GM21717 (cell line): Measurements from ENCODE around the gene OR2AJ1.
A peak's percentile ranks its signal among the peaks of the same experiment; 100 is the strongest.

Source experiments
- ATAC-seq: cut with Tn5 transposase; IDR thresholded peaks from one replicate; pipeline ENCODE4 v1.9.1; 2021; ENCODE audit warnings: mild to moderate bottlenecking, moderate library complexity; ENCODE audit not compliant: unreplicated experiment

The OR2AJ1 gene, protein sequence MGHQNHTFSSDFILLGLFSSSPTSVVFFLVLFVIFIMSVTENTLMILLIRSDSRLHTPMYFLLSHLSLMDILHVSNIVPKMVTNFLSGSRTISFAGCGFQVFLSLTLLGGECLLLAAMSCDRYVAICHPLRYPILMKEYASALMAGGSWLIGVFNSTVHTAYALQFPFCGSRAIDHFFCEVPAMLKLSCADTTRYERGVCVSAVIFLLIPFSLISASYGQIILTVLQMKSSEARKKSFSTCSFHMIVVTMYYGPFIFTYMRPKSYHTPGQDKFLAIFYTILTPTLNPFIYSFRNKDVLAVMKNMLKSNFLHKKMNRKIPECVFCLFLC

DNA sequence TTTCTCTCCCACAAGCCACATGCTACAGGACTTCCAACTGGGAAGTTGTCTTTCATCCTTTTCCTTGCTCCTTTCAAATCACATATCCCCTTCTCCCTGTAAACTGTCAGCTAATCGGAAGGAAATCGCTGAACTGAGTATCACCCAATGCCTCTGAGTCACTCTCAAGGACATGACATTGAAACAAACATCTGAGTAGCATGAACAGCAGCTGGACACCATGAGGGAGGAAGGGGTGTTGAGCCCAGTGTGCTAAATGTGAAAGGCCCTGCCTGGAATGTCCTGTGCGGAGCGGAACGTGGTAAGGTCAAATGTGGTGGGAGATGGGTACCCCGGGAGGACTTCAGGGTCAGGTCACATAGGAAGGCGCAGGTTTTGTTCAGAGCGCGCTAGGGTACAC lies at the start of gene OR2AJ1:
OR2AJ1 (plus strand) TSS at position 22 of the 400 bp plus-strand sequence. CDS start 8,880 bp downstream, outside the sequence.
- no peak for ATAC-seq

DNA sequence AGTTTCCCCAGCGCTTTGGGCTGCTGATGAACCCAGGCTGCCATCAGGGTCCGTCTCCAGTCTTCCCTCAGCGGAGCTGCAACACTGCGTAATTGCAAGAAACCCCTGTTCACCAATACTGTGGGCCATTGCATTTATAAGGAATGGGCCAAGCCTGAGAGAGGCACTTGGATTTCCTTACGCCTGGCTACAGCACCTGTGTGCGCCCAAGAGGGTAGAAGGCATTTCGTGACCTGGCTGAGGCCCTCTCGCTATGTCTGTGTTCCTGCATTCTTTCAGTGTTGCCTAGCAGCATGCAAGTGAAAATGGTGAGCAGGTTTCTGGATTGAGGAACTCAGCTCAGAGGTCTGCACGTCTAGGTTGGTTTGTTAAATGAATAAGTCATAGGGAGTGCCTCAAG lies 41.3 kb upstream of the OR2AJ1 start:
- ATAC-seq = no peak

DNA sequence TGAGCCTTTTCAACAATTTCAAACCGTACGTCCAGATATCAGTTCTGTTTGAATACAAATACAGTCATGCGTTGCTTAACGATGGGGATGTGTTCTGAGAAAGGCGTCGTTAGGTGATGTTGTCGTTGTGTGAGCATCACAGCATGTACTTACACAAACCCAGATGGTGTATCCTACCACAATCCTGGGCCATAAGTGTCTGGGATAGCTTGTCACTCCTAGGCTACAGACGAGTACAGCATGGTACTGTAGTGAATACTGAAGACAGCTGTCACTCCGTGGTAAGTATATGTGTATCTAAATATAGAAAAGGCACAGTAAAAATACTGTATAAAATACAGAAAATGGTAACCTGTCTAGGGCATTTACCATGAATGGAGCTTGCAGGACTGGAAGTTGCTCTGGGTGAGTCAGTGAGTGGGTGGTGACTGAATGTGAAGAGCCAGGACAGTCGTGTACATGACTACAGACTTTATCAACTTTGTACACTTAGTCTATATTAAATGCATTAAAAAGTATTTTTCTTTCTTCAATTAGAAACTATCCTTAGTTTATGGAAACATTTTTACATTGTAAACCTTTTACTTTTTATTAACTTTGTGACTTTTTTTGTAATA lies 39.8 kb upstream of the OR2AJ1 start:
- ATAC-seq = no peak

DNA sequence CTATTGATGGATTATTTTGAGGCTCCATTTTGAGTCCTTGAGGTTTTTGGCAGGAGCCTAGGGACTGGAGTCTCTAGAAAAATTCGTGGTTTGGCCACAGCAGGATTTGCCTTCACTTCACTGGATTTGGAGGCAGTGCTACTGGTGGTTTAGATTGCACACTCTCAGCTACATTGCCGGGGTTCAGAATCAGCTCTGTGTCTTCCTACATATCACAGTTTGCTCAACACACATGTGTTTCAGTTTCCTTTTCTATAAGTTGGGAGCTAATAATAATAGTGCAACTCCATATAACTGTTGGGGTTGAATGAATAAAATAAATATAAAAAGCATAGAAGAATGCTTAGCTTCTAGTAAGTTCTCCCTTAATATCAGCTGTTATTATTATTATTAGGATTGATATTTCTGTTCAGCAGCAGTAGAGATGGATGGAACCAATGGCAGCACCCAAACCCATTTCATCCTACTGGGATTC lies 29.5 kb upstream of the OR2AJ1 start, which contains the start of gene OR2W3:
OR2W3 (plus strand) TSS at position 425 of the 475 bp plus-strand sequence; CDS start at position 425, 0 bp downstream.
- no peak for ATAC-seq

DNA sequence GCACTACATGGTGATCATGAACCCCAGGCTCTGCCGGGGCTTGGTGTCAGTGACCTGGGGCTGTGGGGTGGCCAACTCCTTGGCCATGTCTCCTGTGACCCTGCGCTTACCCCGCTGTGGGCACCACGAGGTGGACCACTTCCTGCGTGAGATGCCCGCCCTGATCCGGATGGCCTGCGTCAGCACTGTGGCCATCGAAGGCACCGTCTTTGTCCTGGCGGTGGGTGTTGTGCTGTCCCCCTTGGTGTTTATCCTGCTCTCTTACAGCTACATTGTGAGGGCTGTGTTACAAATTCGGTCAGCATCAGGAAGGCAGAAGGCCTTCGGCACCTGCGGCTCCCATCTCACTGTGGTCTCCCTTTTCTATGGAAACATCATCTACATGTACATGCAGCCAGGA lies 28.7 kb upstream of the OR2AJ1 start:
- ATAC-seq = no peak

DNA sequence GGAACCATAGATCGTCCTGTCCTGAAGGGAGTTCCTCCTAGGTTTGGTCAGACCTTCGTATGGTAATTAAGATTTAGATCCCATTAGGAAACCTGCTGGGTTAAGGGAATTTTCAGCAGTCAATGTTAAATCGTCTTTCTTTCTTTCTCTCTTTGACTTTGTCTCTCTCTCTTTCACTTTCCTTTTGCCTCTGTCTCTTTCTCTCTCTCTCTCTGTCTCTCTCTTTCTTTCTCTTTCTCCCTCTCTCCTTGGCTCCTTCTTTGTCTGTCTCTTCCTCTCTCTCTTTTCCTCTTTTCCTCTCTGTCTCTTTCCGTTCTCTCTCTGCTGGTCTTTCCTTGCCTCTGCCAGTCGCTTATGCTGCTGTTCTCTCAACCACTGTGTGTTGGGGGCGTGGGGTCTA lies 20.6 kb upstream of the OR2AJ1 start:
- ATAC-seq = no peak

DNA sequence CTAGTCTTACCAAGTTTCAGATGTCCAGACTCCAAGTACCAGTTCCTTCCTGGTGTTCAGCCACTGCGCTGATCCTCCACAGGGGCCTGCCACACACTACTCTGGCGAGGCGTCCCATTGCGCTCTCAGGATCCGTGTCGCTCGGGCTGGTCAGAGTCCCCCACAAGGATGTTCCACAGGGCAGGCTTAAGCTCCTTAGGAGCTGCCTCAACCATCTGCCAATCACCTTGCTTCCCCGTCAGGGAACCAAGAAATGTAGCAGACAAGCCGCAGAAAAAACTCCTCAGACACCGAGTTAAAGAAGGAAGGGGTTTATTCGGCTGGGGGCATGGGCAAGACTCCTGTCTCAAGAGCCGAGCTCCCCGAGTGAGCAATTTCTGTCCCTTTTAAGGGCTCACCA lies 19.5 kb upstream of the OR2AJ1 start:
- ATAC-seq = no peak

DNA sequence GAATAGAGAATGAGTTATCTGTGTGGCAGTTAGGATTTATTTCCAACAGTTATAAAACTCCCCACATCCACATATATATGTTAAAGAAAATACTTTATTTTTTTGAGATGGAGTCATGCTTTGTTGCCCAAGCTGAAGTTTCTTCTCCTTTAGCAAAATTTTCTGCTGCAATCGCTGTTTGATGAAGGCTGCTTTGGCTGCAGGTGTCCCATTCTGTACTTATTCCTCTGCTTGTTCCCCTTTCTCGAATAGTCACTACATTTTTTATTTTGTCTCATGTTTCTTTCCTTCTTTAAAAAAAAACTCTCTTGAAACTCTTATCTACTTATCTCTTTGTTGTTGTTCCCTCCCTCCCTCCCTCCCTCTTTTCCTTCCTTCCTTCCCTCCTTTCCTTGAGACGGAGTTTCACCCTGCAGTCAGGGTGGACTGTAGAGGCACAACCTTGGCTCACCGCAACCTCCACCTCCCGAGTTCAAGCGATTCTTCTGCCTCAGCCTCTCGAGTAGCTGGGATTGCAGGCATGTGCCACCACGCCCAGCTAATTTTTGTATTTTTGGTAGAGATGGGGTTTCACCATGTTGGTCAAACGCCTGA lies 18.7 kb upstream of the OR2AJ1 start:
- ATAC-seq = no peak

DNA sequence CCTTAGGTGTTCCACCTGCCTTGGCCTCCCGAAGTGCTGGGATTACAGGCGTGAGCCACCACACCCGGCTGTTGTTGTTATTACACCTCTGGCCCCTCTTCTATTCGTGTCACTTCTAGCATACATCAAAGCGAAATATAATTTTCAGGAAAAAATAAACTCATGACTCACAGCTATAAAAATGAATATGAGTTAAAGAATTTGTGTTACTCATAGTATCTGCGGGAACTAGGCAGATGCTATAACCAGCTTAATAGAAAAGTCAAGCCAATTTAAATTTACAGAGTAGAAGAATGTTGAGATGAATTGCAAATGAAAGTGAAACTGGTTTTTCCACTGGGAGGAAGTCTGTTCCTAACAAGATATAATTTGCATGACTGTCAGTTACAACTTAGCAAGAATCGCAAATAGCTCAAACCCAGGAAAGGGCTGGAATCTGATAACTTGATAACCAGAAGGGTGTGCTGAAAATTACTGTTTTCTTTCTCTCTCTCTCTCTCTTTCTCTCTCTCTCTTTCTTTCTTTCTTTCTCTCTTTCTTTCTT lies 18.1 kb upstream of the OR2AJ1 start:
- peak; percentile 64 for ATAC-seq

DNA sequence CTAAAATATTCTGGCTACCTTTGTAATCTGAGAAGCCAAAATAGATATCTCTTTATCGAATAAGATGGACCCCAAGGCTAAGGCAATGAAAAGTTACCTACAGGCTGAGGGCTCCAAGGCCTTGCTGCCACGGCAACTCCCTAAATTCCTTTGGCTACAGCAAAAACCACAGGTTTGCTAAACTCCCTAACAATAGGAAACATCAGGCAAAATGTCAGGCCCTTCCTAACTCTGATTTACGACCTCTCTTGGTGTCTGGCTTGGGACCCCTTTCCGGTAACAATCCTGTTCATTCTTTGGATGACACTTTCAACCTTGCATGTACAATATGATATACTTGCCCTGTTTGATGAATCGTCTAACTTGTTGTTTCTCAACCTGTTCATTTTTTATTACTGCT lies 15.9 kb upstream of the OR2AJ1 start:
- ATAC-seq = no peak

DNA sequence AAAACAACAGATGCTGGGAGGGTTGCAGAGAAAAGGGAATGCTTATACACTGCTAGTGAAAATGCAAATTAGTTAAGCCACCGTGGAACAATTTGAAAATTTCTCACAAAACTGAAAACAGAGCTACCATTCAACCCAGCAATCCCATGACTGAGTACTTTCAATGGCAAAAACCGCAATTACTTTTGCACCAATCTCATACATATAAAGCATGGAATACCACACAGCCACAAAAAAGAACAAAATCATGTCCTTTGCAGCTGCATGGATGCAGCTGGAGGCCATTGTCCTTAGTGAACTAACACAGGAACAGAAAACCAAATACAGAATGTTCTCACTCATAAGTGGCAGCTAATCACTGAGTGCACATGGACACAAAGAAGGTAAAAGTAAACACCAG lies 10.9 kb upstream of the OR2AJ1 start:
- ATAC-seq = no peak

DNA sequence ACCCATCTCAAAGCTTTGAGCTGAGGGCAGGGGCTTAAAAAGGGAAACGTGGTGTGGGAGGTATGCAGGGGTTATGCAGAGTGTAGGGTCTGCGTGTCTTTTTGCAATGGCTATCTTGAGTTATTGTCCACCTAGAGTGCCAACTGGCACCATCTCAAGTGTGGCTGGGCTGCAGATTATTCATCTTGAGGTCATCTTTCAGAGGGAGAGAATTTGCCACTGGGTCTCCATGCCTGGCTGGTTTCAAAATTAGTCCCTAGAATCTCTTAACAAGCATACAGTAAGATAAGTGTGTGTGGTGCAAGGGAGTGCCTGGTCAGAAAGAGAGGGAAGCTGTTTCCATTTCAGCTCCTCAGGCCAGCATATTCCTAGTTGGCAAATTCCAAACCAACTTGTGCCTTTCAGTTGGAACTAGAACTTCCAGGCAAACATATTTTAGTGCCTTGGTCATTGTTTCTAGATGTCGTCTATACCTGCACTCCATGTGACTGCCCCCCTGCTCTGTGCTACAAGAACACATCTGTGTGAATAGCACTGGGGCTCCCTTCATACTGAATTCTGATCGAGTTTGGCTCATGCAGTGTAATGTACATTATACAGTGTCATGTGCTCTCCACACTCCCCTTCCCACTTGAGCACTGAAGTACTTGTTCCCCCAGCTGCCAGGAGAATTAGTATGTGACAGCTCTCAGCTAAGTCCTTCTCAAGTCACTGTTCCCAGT lies 9.6 kb upstream of the OR2AJ1 start:
- no peak for ATAC-seq

DNA sequence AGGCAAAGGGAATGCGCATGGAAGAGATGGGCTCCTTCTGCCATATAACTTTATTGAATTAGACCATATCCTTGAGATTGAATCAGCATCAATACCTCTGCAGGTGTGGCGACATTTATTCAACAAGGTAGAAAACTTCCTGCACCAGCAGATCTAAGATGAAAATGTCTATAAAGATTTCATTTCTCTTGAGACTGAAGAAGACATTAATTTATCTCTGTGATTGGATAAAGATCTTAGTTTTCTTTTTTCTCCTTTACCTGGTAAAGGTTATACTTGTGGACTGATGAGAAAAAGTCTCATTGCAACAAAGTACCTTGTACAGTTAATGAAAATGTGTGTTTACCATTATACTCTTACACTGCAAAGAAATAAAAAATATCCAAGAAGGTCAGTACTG lies 4.7 kb upstream of the OR2AJ1 start, which contains the start of gene OR2T8:
OR2T8 (plus strand) TSS at position 301 of the 400 bp plus-strand sequence. CDS start 766 bp downstream, outside the sequence.
- no peak for ATAC-seq

DNA sequence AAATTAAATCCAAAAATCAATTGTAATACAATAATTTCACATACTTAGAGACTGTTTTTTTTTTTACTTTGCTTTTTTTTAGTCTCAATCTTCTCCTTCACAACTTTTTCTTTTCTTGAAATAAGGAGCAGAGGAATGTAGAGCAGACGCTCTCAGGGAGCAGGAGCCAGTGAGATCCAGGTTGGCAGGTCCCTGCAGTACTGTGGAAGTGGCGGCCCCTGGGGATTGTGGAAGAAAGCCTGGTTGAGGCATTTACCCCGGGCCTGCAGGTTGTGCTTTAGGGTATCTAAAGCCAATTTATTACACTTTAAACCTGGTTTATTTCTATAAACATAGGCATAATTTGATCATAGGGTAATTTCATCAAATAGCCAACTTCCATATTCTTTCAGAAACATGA lies 748 bp upstream of the OR2AJ1 start:
- no peak for ATAC-seq

DNA sequence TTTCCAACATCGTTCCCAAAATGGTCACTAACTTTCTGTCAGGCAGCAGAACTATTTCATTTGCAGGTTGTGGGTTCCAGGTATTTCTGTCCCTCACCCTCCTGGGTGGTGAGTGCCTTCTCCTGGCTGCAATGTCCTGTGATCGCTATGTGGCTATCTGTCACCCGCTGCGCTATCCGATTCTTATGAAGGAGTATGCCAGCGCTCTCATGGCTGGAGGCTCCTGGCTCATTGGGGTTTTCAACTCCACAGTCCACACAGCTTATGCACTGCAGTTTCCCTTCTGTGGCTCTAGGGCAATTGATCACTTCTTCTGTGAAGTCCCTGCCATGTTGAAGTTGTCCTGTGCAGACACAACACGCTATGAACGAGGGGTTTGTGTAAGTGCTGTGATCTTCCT lies 9.3 kb downstream of the OR2AJ1 start:
- ATAC-seq = no peak

DNA sequence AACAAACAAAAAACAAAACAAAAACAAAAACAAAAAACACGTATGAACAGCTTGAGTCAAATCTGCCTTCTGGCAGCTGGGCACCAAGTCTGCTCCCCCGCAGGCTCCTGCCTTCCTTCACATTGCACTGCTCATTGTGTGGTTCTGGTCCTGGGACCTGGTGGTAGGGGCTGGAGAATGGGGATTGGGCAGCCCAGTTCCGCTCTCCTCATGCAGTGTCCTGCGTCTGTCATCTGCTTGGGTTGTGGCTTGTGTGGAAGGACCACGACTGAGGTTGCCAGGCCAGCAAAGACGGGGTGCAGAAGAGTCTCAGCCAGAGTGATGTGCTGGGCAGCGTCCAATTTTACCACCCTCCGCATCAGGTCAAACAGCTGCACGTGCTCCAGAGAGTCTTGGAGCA lies 11.1 kb downstream of the OR2AJ1 start:
- no peak for ATAC-seq

DNA sequence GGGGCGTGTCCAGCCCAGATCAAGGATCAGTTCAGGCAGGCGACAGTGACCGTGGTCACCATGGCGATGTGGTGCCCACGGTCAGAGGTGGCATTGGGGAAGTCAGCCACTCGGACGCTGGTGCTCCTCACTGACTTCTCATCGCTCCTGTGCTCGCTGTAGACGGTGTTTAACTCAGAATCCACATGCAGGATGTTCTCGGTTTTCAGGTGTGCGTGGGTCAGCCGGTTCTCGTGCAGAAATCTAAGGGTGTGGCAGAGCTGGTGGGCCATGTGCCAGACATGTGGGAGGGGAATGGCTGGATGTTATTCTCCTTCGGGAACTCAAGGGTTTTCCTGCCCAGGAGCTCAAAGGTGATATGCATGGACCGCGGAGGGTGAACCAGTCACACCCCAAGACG lies 11.7 kb downstream of the OR2AJ1 start:
- no peak for ATAC-seq

DNA sequence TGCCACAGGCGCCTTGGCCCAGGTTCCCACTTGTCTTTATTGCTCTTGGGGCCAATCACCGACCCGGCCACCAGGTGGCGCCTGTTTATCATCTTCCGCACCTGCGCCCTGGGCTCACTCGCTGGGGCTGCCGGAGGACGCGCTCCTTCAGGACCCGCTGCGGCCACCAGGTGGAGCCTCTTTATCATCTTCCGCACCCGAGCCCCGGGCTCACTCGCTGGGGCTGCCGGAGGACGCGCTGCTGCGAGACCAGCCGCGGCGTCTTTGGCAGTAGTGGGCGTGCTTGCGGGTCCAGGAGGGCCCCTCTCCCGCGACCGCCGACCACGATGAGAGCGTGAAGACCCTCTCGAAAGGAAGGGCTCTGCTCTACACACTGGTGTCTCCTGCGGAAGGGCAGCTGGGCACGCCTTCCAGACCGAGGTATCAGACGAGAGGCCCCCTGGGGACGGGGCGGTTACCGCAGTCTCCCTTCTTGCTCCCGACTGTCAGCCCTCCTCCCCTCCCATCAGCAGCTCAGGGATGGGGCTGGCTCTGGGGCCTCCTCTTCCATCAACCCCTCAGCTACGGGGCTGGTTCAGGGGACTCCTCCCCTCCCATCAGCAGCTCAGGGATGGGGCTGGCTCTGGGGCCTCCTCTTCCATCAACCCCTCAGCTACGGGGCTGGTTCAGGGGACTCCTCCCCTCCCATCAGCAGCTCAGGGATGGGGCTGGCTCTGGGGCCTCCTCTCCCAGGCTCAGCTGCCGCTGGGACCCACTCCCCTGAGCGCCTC lies 12.5 kb downstream of the OR2AJ1 start:
- ATAC-seq = peak; percentile 100

DNA sequence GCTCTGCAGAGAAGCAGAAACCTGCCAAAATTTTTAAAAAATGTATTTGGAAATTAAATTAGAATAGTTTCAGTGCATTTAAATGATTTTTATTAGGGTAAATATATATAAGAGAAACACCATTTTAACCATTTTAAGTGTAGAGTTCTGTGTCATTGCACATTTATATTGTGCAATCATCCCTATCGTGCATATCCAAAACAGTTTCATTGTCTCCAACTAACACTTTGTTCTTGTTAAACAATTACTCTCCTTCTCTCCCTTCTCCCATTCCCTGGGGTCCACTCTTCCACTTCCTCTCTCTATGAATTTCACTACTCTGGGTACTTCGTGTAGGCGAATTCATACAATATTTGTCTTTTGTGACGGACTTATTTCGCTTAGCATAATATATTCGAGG lies 17.9 kb downstream of the OR2AJ1 start:
- ATAC-seq = no peak

DNA sequence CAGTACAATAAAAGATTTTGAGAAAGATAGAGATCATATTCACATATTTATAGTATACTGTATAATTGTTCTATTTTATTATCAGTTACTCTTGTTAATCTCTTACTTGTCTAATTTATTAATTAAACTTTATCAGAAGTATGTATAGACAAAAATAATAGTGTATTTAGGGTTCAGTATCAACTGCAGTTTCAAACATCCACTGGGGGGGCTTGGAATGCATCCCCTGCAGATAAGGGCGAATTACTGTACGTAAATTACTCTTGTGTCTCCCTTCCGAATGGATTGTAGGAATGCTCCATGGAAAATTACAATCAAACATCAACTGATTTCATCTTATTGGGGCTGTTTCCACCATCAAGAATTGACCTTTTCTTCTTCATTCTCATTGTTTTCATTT lies 23.9 kb downstream of the OR2AJ1 start, which contains the start of gene OR2L8:
OR2L8 (plus strand) TSS at position 301 of the 400 bp plus-strand sequence; CDS start at position 301, 0 bp downstream.
- ATAC-seq = no peak
